ENCODE results near the gene TTC23.

DNA sequence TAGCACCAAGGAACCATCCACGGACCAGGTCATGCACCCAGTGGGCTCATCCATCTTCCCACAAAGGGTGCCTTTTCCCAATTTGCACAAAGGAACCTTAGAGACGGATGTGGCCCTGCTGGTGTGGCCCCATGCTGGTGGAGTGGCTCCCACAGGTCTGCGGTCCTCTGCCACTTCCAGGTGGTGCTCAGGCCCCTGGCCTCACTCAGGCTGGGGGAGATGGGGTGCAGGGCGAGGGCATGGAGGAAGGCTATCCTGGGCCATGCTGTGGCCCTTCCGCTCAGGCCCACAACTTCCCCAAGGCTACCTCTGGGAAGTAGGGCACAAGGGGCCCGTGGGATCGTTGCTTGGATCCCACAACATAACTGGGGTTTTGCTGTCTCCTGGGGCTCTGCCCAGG lies 149.7 kb downstream of the TTC23 start:
- TF ChIP-seq, protein P1, sequence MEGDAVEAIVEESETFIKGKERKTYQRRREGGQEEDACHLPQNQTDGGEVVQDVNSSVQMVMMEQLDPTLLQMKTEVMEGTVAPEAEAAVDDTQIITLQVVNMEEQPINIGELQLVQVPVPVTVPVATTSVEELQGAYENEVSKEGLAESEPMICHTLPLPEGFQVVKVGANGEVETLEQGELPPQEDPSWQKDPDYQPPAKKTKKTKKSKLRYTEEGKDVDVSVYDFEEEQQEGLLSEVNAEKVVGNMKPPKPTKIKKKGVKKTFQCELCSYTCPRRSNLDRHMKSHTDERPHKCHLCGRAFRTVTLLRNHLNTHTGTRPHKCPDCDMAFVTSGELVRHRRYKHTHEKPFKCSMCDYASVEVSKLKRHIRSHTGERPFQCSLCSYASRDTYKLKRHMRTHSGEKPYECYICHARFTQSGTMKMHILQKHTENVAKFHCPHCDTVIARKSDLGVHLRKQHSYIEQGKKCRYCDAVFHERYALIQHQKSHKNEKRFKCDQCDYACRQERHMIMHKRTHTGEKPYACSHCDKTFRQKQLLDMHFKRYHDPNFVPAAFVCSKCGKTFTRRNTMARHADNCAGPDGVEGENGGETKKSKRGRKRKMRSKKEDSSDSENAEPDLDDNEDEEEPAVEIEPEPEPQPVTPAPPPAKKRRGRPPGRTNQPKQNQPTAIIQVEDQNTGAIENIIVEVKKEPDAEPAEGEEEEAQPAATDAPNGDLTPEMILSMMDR (IDR thresholded peaks at IDR 0.05; ENCODE audit: insufficient read depth, low read length), result no peak
- TF ChIP-seq POLR2AphosphoS5 (IDR thresholded peaks at IDR 0.05; ENCODE audit: low read depth) (no peak), GABPA (IDR thresholded peaks at IDR 0.05; ENCODE audit: low read depth) (no peak)
